NCI-H1092 treated with DMSO at 0.1 percent for 48 hours (cell line): ENCODE measurements around the gene LSMEM2.
"Not testable (repeated sequence)": the region's sequence is repeated elsewhere in the genome, so short reads cannot be mapped to it uniquely, and the experiment has no call there.

Experiments used
- DNase-seq: peaks from one replicate; lab custom pipeline; 2025; lab: John Stamatoyannopoulos, UW

The LSMEM2 gene

DNA sequence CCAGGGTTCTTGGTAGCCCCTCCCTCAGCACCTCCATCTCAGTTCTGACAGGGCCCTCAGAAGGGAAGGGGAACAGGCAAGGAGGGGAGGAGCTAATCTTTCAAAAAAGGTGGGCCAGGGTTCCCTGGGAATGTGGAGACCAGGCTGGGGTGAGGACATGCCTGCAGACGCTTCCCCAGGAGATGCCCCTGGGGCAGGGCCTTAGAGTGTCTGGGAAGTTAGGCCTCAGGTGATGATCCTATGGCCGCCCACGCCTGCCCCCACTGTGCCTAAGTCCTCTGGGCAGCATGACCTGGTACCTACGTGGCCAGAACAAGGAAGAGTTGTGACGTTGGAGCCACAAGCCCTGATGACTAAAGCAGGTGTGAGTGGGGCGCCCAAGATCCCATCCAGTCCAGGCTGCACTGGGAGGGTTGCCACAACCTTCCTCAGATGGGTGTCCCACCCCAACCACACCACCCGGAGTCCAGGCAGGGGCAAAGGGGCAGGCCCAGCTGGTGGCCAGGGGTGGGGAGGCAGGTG lies 13.9 kb upstream of the LSMEM2 start:
- DNase-seq, result no peak

DNA sequence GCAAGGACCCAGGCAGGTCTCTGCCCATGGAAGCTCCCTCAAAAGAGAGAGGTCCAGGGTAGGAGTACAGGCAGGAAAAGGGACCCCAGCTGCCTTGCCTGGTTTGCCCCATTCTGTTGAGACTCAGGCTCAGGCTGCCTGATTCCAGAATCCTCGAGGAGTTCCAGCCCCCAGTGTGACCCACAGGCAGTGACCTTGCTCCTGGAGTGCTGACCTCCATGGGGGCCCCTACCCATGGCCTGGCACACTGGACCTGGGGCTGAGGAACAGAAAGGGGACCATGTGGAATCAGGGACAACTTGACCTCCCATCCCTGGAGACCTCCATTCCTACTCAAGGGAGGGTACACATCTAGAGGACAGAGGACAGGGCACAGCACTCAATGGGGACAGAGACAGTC lies 13.3 kb upstream of the LSMEM2 start:
- no peak for DNase-seq

DNA sequence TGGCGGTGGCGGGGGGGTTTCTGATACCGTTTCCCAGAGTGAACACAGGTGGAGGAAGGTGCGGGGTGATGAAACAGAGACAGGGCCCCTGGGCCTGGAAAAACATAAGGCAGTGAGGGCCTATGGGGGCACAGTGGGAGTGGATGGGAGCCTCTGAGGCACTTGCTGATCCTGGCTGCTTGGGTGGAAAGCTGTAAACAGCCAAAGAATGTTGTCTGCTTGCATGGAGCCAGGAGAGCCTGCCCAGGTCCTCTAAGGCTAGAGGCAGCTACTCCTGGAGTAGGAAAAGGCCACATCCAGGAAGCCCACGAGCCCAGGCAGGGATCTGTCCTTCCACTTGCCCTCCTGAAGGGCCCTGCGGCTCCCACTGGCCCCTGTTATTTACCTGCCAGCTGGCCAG lies 12.9 kb upstream of the LSMEM2 start:
- no peak for DNase-seq

DNA sequence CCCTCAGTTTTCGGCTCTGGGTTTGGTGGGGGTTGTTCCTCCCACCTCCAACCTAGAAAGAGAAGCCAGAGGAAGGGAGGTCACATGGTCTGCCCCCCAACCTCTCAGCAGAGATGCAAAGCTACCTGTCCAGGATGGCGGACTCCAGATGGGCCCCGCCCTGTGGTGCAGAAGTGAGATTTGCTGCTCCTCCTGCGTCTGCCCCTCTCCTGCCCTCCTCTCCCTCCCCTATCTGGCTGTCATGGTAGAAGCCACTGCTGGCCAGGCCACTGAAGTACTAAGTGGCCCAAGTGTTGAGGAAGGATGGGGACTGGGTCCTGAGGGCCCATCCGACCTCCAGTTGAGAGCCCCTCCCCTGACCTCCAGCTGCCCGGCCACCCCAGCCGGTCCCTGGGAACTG lies 12.1 kb upstream of the LSMEM2 start:
- DNase-seq, result no peak

DNA sequence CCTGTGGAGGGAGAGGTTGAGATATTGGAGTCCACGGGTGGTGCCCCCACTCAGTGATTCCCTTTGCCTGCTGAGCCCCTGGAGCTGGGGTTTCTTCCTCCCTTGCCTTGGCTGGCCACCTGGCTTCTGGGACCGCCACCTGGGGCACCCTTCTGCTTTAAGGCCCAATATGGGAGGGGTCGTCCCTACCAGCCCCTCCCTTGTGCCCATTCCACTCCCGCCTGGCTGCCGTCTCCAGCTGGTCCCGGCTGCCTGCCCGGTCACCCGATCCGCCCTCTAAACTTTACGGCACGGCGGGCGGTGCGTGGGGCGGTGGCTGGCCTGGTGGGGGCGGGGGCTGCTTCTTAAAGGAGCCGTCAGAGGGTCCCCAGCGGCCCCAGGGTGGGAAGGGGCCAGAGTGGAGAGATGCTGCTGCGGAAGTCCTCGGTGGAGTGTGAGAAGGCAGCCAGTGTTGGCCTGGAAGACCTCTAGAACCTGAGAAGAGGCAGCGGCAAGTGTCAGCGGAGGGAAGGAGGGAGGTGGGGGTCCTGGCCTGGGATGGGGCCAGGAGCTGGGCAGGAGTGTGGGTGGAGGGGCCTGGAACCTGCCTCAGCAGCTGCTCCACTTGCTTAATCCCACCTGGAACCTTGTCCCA lies 11.5 kb upstream of the LSMEM2 start:
- no peak for DNase-seq

DNA sequence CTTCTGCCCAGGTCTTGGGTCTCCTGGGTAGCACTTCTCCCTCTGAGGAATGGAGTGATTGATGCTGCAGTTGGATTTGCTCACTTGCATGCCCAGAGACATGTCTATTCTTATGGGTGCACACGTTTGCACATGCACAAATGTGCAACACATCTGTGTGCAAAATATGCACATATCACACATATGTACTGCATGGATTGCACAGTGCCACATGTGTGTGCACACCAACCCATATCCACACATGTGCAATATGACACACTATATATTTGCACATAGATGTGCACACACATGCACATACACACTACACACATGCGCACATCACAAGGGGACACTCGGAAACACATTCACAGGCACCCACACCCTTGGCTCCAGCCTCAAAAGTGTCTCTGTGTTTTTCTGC lies 10.6 kb upstream of the LSMEM2 start:
- DNase-seq, result no peak

DNA sequence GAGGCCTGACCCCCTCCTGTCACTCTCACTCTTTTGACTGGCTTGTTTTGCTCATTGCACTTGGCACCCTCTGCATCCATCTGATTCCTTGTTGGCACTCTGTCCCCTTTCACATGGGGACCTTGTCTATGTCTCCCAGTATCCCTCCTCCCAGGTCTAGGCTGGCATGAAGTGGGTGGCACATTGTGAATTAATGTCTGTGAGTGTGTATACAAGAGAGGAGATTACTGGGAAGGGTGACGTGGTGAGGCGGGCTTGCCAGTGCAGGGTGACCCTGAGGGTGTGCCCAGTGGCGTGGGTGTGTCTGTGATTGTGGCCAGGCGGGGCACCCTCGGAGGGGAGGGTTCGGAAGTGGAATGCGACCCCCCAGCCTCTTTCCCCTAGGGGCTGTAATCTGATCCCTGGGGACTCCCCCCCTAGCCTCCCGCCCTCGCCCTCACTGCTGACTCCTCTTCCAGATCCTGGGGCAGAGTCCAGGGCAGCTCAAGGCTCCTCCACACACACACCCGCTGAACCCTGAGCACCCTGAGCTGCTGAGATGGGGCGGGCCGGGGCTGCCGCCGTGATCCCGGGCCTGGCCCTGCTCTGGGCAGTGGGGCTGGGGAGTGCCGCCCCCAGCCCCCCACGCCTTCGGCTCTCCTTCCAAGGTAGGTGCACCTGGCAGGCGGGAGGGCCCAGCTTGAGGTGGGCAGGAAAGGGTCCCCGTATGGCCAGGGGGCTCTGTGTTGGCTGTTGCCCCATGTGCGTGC lies 10.0 kb upstream of the LSMEM2 start, which contains the start of gene SEMA3B:
TSS of gene SEMA3B (plus strand) at position 445 of the 749 bp plus-strand sequence. CDS start at position 539, 94 bp downstream.
- no peak for DNase-seq

DNA sequence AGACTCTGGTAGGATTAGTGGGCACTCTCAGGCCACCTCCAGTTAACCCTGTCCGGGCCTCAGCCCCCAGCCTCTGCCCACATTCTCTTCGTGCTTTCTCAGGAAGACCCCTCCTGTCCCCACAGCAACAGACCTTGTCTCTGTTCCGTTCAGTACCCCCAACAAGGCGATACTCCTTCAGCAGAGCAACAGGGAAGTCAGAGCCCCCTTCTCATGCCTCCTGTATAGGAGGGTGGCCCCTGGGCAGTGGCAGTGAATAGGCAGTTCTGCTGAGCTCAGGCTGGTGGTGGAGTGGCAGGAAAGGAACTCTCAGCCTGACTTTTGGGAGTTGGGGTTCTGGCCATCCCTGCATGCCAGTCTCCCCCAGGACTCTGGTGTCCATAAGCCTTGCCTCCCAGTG lies 9.4 kb upstream of the LSMEM2 start:
- DNase-seq, result no peak

DNA sequence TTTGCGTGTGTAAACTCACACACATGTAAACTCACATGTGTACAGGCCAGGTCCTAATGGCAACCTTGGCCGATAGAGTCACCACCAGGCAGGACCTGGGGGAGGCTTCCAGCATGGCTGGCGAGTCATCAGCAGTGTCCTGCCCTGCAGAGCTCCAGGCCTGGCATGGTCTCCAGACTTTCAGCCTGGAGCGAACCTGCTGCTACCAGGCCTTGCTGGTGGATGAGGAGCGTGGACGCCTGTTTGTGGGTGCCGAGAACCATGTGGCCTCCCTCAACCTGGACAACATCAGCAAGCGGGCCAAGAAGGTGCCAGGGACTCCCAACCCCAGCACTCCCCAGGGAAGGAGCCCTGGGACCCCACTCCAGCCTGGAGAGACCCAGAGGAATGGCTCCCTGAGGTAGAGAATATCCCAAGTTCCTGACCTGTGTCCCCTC lies 8.9 kb upstream of the LSMEM2 start:
- DNase-seq, result no peak

DNA sequence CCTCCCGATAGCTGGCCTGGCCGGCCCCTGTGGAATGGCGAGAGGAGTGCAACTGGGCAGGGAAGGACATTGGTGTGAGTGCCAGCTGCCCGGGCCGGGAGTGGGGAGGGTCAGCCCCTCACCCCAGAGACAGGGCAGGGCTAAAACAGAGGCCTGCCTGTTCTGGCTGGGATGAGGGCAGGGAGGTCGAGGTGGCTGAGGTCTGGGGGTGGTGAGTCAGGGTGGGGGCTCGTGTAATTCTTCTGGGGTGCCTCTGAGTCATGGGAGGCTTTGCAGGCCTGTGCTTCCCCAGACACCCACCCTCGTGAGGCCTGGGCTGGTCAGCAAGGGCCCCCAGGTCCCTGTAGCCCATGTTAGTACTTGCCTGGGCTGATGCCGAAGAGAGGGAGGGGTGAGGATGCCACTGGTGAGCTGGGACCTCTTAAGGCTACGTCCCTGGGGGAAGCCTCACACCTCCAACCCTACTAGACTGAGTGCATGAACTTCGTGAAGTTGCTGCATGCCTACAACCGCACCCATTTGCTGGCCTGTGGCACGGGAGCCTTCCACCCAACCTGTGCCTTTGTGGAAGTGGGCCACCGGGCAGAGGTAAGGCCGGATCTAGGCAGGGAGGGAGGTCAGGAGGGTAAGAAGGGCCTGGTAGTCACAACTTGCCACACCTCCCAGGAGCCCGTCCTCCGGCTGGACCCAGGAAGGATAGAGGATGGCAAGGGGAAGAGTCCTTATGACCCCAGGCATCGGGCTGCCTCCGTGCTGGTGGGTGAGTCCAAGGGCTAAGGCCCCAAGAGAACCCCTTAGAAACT lies 8.3 kb upstream of the LSMEM2 start:
- no peak for DNase-seq

DNA sequence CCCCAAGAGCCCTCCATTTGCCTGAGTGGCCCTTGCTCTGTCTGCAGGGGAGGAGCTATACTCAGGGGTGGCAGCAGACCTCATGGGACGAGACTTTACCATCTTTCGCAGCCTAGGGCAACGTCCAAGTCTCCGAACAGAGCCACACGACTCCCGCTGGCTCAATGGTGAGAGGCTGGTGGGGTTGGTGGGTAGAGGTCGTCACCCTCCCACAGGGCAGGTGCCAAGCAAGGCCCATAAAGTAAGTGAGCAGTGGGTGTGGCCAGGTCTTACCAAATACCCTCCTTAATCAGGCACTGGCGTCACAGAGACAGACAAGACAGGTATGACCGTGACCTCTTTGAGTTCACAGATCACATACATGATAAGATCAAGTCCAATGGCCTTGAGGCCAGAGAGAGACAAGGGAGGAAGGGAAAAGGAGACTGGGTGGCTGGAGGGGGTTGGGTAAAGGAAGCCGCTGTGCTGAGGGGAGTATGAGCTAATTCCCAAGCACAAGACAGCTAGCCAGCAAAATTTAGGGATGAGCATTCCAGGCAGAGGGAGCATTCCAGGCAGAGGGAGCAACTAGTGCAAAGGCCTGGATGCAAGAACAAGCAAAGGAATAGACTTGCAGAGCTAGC lies 7.5 kb upstream of the LSMEM2 start:
- DNase-seq, result no peak

DNA sequence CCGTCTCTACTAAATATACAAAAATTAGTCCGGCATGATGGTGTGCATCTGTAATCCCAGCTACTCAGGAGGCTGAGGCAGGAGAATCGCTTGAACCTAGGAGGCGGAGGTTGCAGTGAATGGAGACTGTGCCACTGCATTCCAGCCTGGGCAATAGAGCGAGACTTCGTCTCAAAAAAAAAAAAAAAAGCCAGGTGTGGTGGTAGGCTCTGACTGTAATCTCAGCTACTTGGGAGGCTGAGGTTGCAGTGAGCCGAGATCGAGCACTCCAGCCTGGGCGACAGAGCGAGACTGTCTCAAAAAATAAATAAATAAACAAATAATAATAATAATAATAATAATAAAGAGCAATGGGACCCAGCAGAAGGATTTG lies 6.4 kb upstream of the LSMEM2 start:
- not testable (repeated sequence) for DNase-seq

DNA sequence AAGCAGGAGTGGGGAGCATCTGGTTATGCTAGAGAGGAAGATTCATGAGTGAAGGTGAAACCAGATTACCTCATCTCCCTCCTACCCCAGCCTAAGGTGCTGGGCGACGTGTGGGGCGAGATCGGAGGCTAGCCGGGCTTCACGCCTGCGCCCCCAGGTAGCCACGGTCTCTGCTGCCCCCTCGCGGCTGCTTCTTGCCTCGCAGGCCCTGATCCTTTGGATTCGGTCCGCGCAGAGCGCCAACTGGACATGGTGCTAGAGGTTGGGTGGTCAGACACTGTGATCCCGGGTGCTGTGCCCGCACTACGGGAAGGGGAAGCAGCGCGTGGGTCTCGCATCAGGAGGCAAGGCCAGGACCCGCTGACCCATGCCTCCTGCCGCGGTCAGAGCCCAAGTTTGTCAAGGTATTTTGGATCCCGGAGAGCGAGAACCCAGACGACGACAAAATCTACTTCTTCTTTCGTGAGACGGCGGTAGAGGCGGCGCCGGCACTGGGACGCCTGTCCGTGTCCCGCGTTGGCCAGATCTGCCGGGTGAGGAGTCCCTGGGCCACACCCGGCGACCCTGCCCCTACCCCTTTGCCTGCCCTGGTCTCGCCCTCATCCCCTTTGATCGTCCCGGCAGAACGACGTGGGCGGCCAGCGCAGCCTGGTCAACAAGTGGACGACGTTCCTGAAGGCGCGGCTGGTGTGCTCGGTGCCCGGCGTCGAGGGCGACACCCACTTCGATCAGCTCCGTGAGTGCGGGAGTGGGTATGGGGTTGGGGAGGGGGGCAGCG lies 5.8 kb upstream of the LSMEM2 start:
- peak; percentile 46 for DNase-seq

DNA sequence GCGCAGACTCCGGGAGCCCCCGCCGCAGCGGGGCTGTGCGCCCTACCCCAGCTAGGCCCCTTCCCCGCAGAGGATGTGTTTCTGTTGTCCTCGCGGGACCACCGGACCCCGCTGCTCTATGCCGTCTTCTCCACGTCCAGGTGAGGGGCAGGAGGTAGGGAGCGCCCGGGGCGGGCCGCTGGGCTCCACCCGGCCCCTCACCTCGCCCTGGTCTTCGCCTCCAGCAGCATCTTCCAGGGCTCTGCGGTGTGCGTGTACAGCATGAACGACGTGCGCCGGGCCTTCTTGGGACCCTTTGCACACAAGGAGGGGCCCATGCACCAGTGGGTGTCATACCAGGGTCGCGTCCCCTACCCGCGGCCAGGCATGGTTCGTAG lies 5.2 kb upstream of the LSMEM2 start:
- no peak for DNase-seq

DNA sequence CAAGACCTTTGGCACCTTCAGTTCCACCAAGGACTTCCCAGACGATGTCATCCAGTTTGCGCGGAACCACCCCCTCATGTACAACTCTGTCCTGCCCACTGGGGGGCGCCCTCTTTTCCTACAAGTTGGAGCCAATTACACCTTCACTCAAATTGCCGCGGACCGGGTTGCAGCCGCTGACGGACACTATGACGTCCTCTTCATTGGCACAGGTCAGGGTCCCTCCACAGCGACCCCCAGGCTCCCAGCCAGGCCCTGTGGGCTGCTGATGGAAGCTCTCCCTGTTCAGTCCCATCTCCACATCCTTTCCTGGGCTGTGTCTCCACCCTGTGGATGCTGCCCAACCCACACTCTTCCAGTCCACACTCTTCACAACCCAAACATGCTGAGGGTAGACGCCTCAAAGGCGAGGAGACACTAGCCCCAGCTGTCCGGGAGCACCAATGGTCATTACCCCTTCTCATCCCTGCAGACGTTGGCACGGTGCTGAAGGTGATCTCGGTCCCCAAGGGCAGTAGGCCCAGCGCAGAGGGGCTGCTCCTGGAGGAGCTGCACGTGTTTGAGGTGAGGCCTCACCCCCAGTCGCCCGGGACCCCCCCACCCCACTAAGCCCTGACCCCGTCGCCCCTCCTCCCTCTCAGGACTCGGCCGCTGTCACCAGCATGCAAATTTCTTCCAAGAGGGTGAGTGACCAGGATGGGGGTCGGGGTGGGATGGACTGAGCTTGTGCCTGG lies 4.3 kb upstream of the LSMEM2 start:
- peak; percentile 5 for DNase-seq

DNA sequence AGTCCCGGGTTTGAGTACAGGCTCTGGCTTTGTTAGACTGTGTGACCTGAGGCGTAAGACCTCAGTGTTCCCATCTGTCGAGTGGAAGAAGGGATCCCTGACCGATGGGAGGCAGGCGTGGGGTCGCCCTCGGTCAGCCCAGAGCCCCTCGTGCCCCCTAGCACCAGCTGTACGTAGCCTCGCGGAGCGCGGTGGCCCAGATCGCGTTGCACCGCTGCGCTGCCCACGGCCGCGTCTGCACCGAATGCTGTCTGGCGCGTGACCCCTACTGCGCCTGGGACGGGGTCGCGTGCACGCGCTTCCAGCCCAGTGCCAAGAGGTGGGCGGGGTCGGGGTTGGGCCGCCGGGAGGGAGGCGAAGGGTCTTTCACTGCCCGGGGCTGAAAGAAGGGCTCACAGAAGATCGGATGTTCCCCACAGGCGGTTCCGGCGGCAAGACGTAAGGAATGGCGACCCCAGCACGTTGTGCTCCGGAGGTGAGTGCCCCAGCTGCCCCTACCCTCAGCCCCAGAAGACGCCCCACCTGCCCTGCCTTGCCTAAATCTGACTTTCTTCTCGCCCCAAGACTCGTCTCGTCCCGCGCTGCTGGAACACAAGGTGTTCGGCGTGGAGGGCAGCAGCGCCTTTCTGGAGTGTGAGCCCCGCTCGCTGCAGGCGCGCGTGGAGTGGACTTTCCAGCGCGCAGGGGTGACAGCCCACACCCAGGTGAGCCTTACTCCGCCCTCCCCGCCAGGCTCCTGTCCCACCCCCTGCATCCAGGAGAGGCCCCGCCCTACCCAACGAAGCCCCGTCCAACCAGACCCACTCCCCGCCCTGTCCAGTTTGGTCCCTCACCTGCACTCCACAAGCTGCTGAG lies 3.5 kb upstream of the LSMEM2 start:
- DNase-seq, result no peak

DNA sequence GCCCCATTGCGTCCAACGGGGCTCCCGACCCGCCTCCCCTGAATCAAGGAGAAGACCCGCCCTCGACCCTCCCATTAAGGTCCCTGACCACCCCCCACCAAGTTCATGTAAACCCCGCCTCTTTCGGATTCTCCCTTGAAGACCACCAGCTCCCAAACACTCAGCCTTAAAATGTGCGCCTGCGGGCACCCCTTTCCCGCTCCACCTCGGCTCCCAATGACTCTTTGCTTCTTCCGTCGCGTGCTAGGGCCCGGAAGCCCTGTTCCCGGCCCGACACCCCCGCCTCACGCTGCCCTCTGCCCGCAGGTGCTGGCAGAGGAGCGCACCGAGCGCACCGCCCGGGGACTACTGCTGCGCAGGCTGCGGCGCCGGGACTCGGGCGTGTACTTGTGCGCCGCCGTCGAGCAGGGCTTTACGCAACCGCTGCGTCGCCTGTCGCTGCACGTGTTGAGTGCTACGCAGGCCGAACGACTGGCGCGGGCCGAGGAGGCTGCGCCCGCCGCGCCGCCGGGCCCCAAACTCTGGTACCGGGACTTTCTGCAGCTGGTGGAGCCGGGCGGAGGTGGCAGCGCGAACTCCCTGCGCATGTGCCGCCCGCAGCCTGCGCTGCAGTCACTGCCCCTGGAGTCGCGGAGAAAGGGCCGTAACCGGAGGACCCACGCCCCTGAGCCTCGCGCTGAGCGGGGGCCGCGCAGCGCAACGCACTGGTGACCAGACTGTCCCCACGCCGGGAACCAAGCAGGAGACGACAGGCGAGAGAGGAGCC lies 2.7 kb upstream of the LSMEM2 start:
- no peak for DNase-seq

DNA sequence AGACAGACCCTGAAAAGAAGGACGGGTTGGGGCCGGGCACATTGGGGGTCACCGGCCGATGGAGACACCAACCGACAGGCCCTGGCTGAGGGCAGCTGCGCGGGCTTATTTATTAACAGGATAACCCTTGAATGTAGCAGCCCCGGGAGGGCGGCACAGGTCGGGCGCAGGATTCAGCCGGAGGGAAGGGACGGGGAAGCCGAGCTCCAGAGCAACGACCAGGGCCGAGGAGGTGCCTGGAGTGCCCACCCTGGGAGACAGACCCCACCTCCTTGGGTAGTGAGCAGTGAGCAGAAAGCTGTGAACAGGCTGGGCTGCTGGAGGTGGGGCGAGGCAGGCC lies 2.2 kb upstream of the LSMEM2 start:
- no peak for DNase-seq
